H9 (cell line): ENCODE measurements around the gene CAMKK1. TPM values are rescaled to one million over a fixed set of nuclear protein-coding genes. Genes with fewer than 3 reads are reported as not detected.

ENCODE experiments used
- DNase-seq: peaks from one replicate; pipeline ENCODE4 v3.0.0-alpha.2; 2017
- H2AFZ ChIP-seq: one replicate; pipeline ENCODE4 v1.6.1; 2013; ENCODE audit warnings: mild to moderate bottlenecking, low read length, control low read depth, moderate library complexity
- H2AK5ac ChIP-seq: 2 replicates; pipeline ENCODE4 v1.6.1; 2013; ENCODE audit warnings: low read length, control low read depth, mixed read lengths; ENCODE audit not compliant: insufficient read length
- H2BK120ac ChIP-seq: one replicate; pipeline ENCODE4 v1.6.1; 2013; ENCODE audit warnings: low read depth, mild to moderate bottlenecking, low read length, control low read depth, inconsistent platforms; ENCODE audit not compliant: poor library complexity, severe bottlenecking
- H2BK12ac ChIP-seq: 2 replicates; pipeline ENCODE4 v1.6.1; 2013; ENCODE audit warnings: low read length, control low read depth, mixed read lengths, low read depth; ENCODE audit not compliant: insufficient read length
- H2BK15ac ChIP-seq: 2 replicates; pipeline ENCODE4 v1.6.1; 2013; ENCODE audit warnings: low read depth, low read length, control low read depth
- H2BK20ac ChIP-seq: one replicate; pipeline ENCODE4 v1.6.1; 2013; ENCODE audit warnings: low read depth, mild to moderate bottlenecking, low read length, control low read depth, inconsistent platforms; ENCODE audit not compliant: poor library complexity, severe bottlenecking
- H2BK5ac ChIP-seq: 2 replicates; pipeline ENCODE4 v1.6.1; 2013; ENCODE audit warnings: low read length, control low read depth, mixed read lengths; ENCODE audit not compliant: insufficient read length
- H3K14ac ChIP-seq: 2 replicates; pipeline ENCODE4 v1.6.1; 2013; ENCODE audit warnings: low read length, control low read depth; ENCODE audit not compliant: insufficient read depth
- H3K18ac ChIP-seq: 2 replicates; pipeline ENCODE4 v1.6.1; 2013; ENCODE audit warnings: low read depth, mild to moderate bottlenecking, mixed read lengths, low read length, control low read depth; ENCODE audit not compliant: insufficient read length
- H3K23ac ChIP-seq: 2 replicates; pipeline ENCODE4 v1.6.1; 2013; ENCODE audit warnings: low read length, control low read depth, mixed read lengths, low read depth; ENCODE audit not compliant: insufficient read length
- H3K23me2 ChIP-seq: 2 replicates; pipeline ENCODE4 v1.6.1; 2013; ENCODE audit warnings: low read depth, mild to moderate bottlenecking, mixed read lengths, low read length, control low read depth; ENCODE audit not compliant: insufficient read length, poor library complexity, severe bottlenecking
- H3K27ac ChIP-seq: 2 replicates; pipeline ENCODE4 v1.5.1; 2013; ENCODE audit warnings: low read length, control low read depth, mixed read lengths, low read depth; ENCODE audit not compliant: insufficient read length
- H3K27me3 ChIP-seq: 2 replicates; pipeline ENCODE4 v1.6.1; 2013; ENCODE audit warnings: low read length, control low read depth, inconsistent platforms; ENCODE audit not compliant: insufficient read depth
- H3K4ac ChIP-seq: 2 replicates; pipeline ENCODE4 v1.6.1; 2013; ENCODE audit warnings: low read depth, mild to moderate bottlenecking, control low read depth, inconsistent platforms, low read length, moderate library complexity
- H3K4me1 ChIP-seq: 2 replicates; pipeline ENCODE4 v1.6.1; 2013; ENCODE audit warnings: low read length, control low read depth, inconsistent platforms; ENCODE audit not compliant: insufficient read depth
- H3K4me2 ChIP-seq: 2 replicates; pipeline ENCODE4 v1.6.1; 2013; ENCODE audit warnings: low read length, control low read depth, mixed read lengths; ENCODE audit not compliant: insufficient read length, insufficient read depth
- H3K56ac ChIP-seq: 2 replicates; pipeline ENCODE4 v1.6.1; 2013; ENCODE audit warnings: low read depth, mild to moderate bottlenecking, mixed read lengths, low read length, control low read depth; ENCODE audit not compliant: insufficient read length
- H3K79me1 ChIP-seq: 2 replicates; pipeline ENCODE4 v1.6.1; 2013; ENCODE audit warnings: low read depth, mild to moderate bottlenecking, moderate library complexity, low read length, control low read depth, inconsistent platforms; ENCODE audit not compliant: insufficient read depth, poor library complexity, severe bottlenecking
- H3K79me2 ChIP-seq: 2 replicates; pipeline ENCODE4 v1.6.1; 2013; ENCODE audit warnings: low read length, control low read depth, inconsistent platforms; ENCODE audit not compliant: insufficient read depth
- H3K9ac ChIP-seq: 2 replicates; pipeline ENCODE4 v1.6.1; 2013; ENCODE audit warnings: low read length, control low read depth, mixed read lengths; ENCODE audit not compliant: insufficient read length; ENCODE audit errors: extremely low read depth
- H3K9me3 ChIP-seq: one replicate; pipeline ENCODE4 v1.6.1; 2013; ENCODE audit warnings: low read depth, low read length, inconsistent platforms; ENCODE audit not compliant: control insufficient read depth
- H3T11ph ChIP-seq: one replicate; pipeline ENCODE4 v1.6.1; 2013; ENCODE audit warnings: mild to moderate bottlenecking, low read length, control low read depth, inconsistent platforms
- H4K20me1 ChIP-seq: one replicate; pipeline ENCODE4 v1.6.1; 2013; ENCODE audit not compliant: control insufficient read depth, insufficient read length, insufficient read depth
- H4K5ac ChIP-seq: 2 replicates; pipeline ENCODE4 v1.6.1; 2013; ENCODE audit warnings: low read depth, mild to moderate bottlenecking, mixed read lengths, low read length, control low read depth; ENCODE audit not compliant: insufficient read length
- H4K8ac ChIP-seq: replicated peaks from 2 replicates; pipeline ENCODE4 v1.6.1; 2013; ENCODE audit warnings: low read length, control low read depth, mixed read lengths, low read depth; ENCODE audit not compliant: insufficient read length
- H4K91ac ChIP-seq: 2 replicates; pipeline ENCODE4 v1.6.1; 2013; ENCODE audit warnings: low read depth, mild to moderate bottlenecking, moderate library complexity, mixed read lengths, low read length, control low read depth; ENCODE audit not compliant: insufficient read length
- H3K27ac Mint-ChIP-seq, 3 experiments: 2 replicates in 2 of 3; 3 replicates in 1 of 3; pipeline ENCODE4 v1.8.0; 2020 to 2021; ENCODE audit warnings: mixed read lengths in 3 of 3, mild to moderate bottlenecking in 1 of 3, moderate library complexity in 1 of 3
- H3K27me3 Mint-ChIP-seq: 2 replicates; pipeline ENCODE4 v1.8.0; 2021; ENCODE audit warnings: low read depth, mild to moderate bottlenecking, moderate library complexity, mixed read lengths
- H3K36me3 Mint-ChIP-seq, 3 experiments: 2 replicates in 2 of 3; 3 replicates in 1 of 3; pipeline ENCODE4 v1.8.0; 2020 to 2021; ENCODE audit warnings: low read depth in 3 of 3, mixed read lengths in 3 of 3; ENCODE audit not compliant: insufficient read depth in 1 of 3
- H3K4me1 Mint-ChIP-seq, 2 experiments: 2 replicates each; pipeline ENCODE4 v1.8.0; 2020; ENCODE audit warnings: mixed read lengths in 2 of 2
- H3K4me3 Mint-ChIP-seq, 2 experiments: 2 replicates in 1 of 2; 3 replicates in 1 of 2; pipeline ENCODE4 v1.8.0; 2020 to 2021; ENCODE audit warnings: mild to moderate bottlenecking in 2 of 2, mixed read lengths in 2 of 2, moderate library complexity in 1 of 2
- H3K9me3 Mint-ChIP-seq, 2 experiments: 2 replicates in 1 of 2; 3 replicates in 1 of 2; pipeline ENCODE4 v1.8.0; 2020; ENCODE audit warnings: mild to moderate bottlenecking in 2 of 2, mixed read lengths in 2 of 2, moderate library complexity in 1 of 2
- CTCF ChIP-seq: fragments of 200-600 bp; sonication (generic); conservative IDR thresholded peaks from 3 replicates; pipeline ENCODE4 v1.8.0; 2021; ENCODE audit warnings: antibody characterized with exemption, mild to moderate bottlenecking
- WGBS: extraction: QIAGEN DNeasy Blood & Tissue Kit; methylation state at CpG from one replicate; pipeline ENCODE4 v1.1.7; 2013; ENCODE audit warnings: missing lambda C conversion rate, low lambda C conversion rate, mixed read lengths; ENCODE audit not compliant: insufficient read length; ENCODE audit errors: extremely low coverage; 5-methylcytosine and 5-hydroxymethylcytosine counted together
- total RNA-seq: library from RNA; stranded (reverse); gene quantifications from 2 replicates; pipeline ENCODE4 v1.2.1, GENCODE V29; 2021

The CAMKK1 gene
- total RNA-seq, 1 experiment from 2014 or later = 6.7 TPM

- no peaks in the 10 kb centered on the region for H3K23me2 ChIP-seq
- H3K79me1 ChIP-seq = no peaks in the 10 kb centered on the region
- no peak within 1 kb of the TSS for H4K5ac ChIP-seq
- H2BK5ac ChIP-seq = no peak within 1 kb of the TSS
- H3K4me2 ChIP-seq = no peak within 1 kb of the TSS
- H3T11ph ChIP-seq = no peak within 1 kb of the TSS
- no peak within 1 kb of the TSS for H2AFZ ChIP-seq
- Mint-ChIP-seq H3K4me3 (no peak within 1 kb of the TSS; a peak in 1 of 5 replicates), H3K27me3 (peaks cover 4% of the 10 kb centered on the region; the same call in 1 of the 2 replicates), H3K27ac (no peak within 1 kb of the TSS; a peak in 1 of 7 replicates), H3K36me3 (no peaks in the 10 kb centered on the region), H3K4me1 (peaks cover 4 to 15% of the 10 kb centered on the region in 2 experiments; a peak in 3 of 4 replicates), H3K9me3 (peaks cover 0 to 3% of the 10 kb centered on the region in 2 experiments; a peak in 2 of 5 replicates)
- H3K56ac ChIP-seq = no peak within 1 kb of the TSS
- no peak within 1 kb of the TSS for H2BK15ac ChIP-seq
- no peak within 1 kb of the TSS for H3K27ac ChIP-seq
- no CpG with 5 or more reads among the region's 28 CpGs for WGBS
- no peak within 1 kb of the TSS for H2BK120ac ChIP-seq
- H4K20me1 ChIP-seq = no peaks in the 10 kb centered on the region
- H4K8ac ChIP-seq = no peak within 1 kb of the TSS
- no peak within 1 kb of the TSS for H3K9ac ChIP-seq
- H3K4ac ChIP-seq = no peak within 1 kb of the TSS
- no peaks in the 10 kb centered on the region for H3K79me2 ChIP-seq
- no peaks in the 10 kb centered on the region for H3K4me1 ChIP-seq
- no peak within 1 kb of the TSS; the same call in 1 of the 2 replicates for H3K14ac ChIP-seq
- no peak within 1 kb of the TSS for H4K91ac ChIP-seq
- no peak within 1 kb of the TSS for H3K23ac ChIP-seq
- no peak within 1 kb of the TSS for H2BK12ac ChIP-seq
- no peaks in the 10 kb centered on the region for H3K27me3 ChIP-seq
- H3K18ac ChIP-seq = no peak within 1 kb of the TSS
- H2BK20ac ChIP-seq = no peak within 1 kb of the TSS
- H3K9me3 ChIP-seq = no peaks in the 10 kb centered on the region
- no peak within 1 kb of the TSS for H2AK5ac ChIP-seq
- no peak for TF ChIP-seq CTCF
- DNase-seq = no peak
Observed at GRCh38 chr17:3915995-3916696, 23.3 kb upstream of the CAMKK1 start, which contains the start of gene P2RX1. TSS of gene P2RX1 (minus strand) at chr17:3916465. CDS start at chr17:3916225, 240 bp downstream.
